Calu3 (cell line): ENCODE results near the gene AGBL5. TPM values are rescaled to one million over a fixed set of nuclear protein-coding genes. Genes with fewer than 3 reads are reported as not detected.

ENCODE experiments used
- BruUV-seq: library from RNA; stranded (reverse); fragments of 400-500 nt; replicated peaks from 2 replicates; lab custom pipeline; 2021; lab: Mats Ljungman, UMichigan
- CTCF ChIA-PET: fragments of 300-600 bp; sonication (Branson Sonifier 250); formaldehyde crosslinking; loops from one replicate; lab custom pipeline; 2022; ENCODE audit warnings: antibody characterized with exemption; lab: Charles Lee
- DNase-seq: peaks from one replicate; pipeline ENCODE4 v3.0.0; 2022
- H3K27ac Mint-ChIP-seq: one replicate; pipeline ENCODE4 v1.8.0; 2022; ENCODE audit warnings: mixed read lengths; ENCODE audit not compliant: unreplicated experiment
- H3K27me3 Mint-ChIP-seq: one replicate; pipeline ENCODE4 v1.8.0; 2022; ENCODE audit warnings: mixed read lengths; ENCODE audit not compliant: unreplicated experiment
- H3K36me3 Mint-ChIP-seq: one replicate; pipeline ENCODE4 v1.8.0; 2022; ENCODE audit warnings: mild to moderate bottlenecking, moderate library complexity, mixed read lengths; ENCODE audit not compliant: insufficient read depth, unreplicated experiment
- H3K4me1 Mint-ChIP-seq: one replicate; pipeline ENCODE4 v1.8.0; 2022; ENCODE audit warnings: mild to moderate bottlenecking, low read depth, mixed read lengths; ENCODE audit not compliant: unreplicated experiment
- H3K4me3 Mint-ChIP-seq: one replicate; pipeline ENCODE4 v1.8.0; 2022; ENCODE audit warnings: mild to moderate bottlenecking, low read depth, moderate library complexity, mixed read lengths; ENCODE audit not compliant: unreplicated experiment
- H3K9me3 Mint-ChIP-seq: one replicate; pipeline ENCODE4 v1.8.0; 2022; ENCODE audit warnings: low read depth, mixed read lengths; ENCODE audit not compliant: unreplicated experiment
- CTCF ChIP-seq: fragments of 200-600 bp; IDR thresholded peaks from one replicate; pipeline ENCODE4 v1.8.0; 2022; ENCODE audit warnings: antibody characterized with exemption; ENCODE audit not compliant: unreplicated experiment
- intact Hi-C: fragments of 100-400 bp; cut with micrococcal nuclease; formaldehyde crosslinking; loops from one replicate; pipeline ENCODE4 v1.10.0; 2022; ENCODE audit not compliant: unreplicated experiment
- total RNA-seq: library from RNA; stranded (reverse); gene quantifications from 2 replicates; pipeline ENCODE4 v1.2.3, GENCODE V29; 2022

Gene AGBL5
- total RNA-seq, 1 experiment from 2014 or later = 25.2 TPM

DNA sequence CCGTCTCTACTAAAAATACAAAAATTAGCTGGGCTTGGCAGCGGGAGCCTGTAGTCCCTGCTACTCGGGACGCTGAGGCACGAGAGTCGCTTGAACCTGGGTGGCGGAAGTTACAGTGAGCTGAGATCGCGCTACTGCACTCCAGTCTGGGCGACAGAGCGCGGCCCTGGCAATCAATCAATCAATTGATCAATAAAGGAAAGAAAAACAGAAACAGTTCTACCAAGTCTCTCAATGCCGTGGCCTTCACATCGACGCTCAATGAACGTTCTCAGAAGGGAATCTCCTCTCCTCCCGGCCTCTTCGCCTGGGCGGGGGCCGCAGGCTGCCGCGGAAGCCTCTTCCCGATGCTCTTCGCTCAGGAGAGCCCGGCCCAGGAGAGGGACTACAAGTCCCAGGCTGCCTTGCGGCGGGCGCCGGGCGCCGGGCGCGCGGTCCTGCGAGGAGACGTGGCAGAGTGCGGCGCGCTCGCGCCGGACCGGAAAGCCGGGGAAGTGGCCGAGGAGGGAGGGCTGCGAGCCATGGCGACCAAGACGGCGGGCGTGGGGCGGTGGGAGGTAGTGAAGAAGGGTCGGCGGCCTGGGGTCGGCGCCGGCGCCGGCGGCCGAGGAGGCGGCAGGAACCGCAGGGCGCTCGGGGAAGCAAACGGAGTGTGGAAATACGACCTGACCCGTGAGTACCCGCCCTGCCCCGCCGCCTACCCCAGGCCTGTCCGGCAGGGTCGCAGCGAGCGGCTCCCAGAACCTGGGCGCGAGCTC lies 18.8 kb upstream of the AGBL5 start, which contains the start of gene TMEM214:
Gene TMEM214 (plus strand): TSS at position 471 of the 758 bp plus-strand sequence. CDS start 51 bp downstream, at position 522.
- intact Hi-C loops = loop anchor here (2.0 kb wide), 1 partner anchor 18 kb away; the partner anchor contains the start of gene AGBL5
- H3K4me3 Mint-ChIP-seq = peak within 1 kb of the TSS; percentile 94
- no peaks in the 10 kb centered on the region for H3K27me3 Mint-ChIP-seq
- peaks cover 53% of the 10 kb centered on the region for H3K36me3 Mint-ChIP-seq
- H3K9me3 Mint-ChIP-seq = no peaks in the 10 kb centered on the region
- no TSS peak for BruUV-seq
- H3K4me1 Mint-ChIP-seq = peaks cover 26% of the 10 kb centered on the region
- DNase-seq = peak; percentile 88
- no peak for TF ChIP-seq CTCF
- CTCF ChIA-PET = interaction anchor here (0.6 to 1.1 kb wide), 4 partner anchors 18 to 1241 kb away, joined by 3 to 6 read pairs (median 3); no protein-coding TSS in a partner anchor
- H3K27ac Mint-ChIP-seq = peak within 1 kb of the TSS; percentile 61

- no peak for TF ChIP-seq CTCF
- Mint-ChIP-seq H3K27me3 (no peaks in the 10 kb centered on the region), H3K27ac (peak overlapping the region; percentile 61), H3K9me3 (no peaks in the 10 kb centered on the region), H3K4me3 (peak overlapping the region; percentile 94), H3K36me3 (peaks cover 53% of the 10 kb centered on the region), H3K4me1 (peaks cover 24% of the 10 kb centered on the region)
- intact Hi-C loops = loop anchor here (2.0 kb wide), 1 partner anchor 17 kb away; the partner anchor contains the start of gene AGBL5
- no peak for DNase-seq
- BruUV-seq = TSS peak; percentile 50
- CTCF ChIA-PET = interaction anchor here (0.9 to 1.1 kb wide), 4 partner anchors 17 to 71 kb away, joined by 3 to 6 read pairs (median 4); no protein-coding TSS in a partner anchor
Observed at GRCh38 chr2:27033253-27033852, 18.1 kb upstream of the AGBL5 start.

DNA sequence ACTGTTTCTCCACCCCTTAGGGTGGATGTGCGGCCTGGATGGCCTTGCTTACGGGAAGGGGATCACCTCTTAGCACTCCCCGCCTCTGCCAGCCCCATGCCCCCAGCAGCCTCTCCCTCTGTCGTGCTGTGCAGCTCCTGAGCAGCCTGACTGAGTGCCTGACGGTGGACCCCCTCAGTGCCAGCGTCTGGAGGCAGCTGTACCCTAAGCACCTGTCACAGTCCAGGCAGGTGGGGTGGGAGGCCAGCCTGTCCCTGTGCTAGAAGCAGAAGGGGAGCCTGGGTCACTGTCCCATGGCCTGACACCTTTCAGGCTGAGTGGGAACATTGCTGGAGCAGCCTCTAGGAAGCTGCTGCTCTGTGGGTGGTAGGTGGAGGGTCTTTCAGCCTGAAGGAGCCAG lies 13.5 kb upstream of the AGBL5 start:
- intact Hi-C loops = no loop called here
- Mint-ChIP-seq H3K36me3 (peaks cover 49% of the 10 kb centered on the region), H3K27me3 (no peaks in the 10 kb centered on the region), H3K27ac (no peak overlapping the region), H3K4me1 (peaks cover 12% of the 10 kb centered on the region), H3K4me3 (no peak overlapping the region), H3K9me3 (no peaks in the 10 kb centered on the region)
- no peak for TF ChIP-seq CTCF
- no peak for DNase-seq
- no TSS peak for BruUV-seq
- CTCF ChIA-PET = interaction anchor here (1.9 kb wide), 1 partner anchor 13 kb away, joined by 6 read pairs; the partner anchor contains the start of gene AGBL5

GRCh38 chr2:27038631-27039339 lies 12.7 kb upstream of the AGBL5 start:
- H3K27ac Mint-ChIP-seq = no peak overlapping the region
- no peak overlapping the region for H3K4me3 Mint-ChIP-seq
- no peaks in the 10 kb centered on the region for H3K27me3 Mint-ChIP-seq
- TF ChIP-seq CTCF = no peak
- H3K9me3 Mint-ChIP-seq = no peaks in the 10 kb centered on the region
- CTCF ChIA-PET = interaction anchor here (1.9 kb wide), 1 partner anchor 12 kb away, joined by 6 read pairs; the partner anchor contains the start of gene AGBL5
- intact Hi-C loops = no loop called here
- peaks cover 8% of the 10 kb centered on the region for H3K4me1 Mint-ChIP-seq
- peaks cover 41% of the 10 kb centered on the region for H3K36me3 Mint-ChIP-seq
- no TSS peak for BruUV-seq
- no peak for DNase-seq
